GM18861 (cell line): ENCODE measurements around the gene IDS.
A peak's percentile ranks its signal among the peaks of the same experiment; 100 is the strongest.
"Not testable (repeated sequence)": the region's sequence is repeated elsewhere in the genome, so short reads cannot be mapped to it uniquely, and the experiment has no call there.

Experiments
- ATAC-seq: cut with Tn5 transposase; IDR thresholded peaks from one replicate; pipeline ENCODE4 v1.9.1; 2021; ENCODE audit not compliant: unreplicated experiment

Gene IDS

DNA sequence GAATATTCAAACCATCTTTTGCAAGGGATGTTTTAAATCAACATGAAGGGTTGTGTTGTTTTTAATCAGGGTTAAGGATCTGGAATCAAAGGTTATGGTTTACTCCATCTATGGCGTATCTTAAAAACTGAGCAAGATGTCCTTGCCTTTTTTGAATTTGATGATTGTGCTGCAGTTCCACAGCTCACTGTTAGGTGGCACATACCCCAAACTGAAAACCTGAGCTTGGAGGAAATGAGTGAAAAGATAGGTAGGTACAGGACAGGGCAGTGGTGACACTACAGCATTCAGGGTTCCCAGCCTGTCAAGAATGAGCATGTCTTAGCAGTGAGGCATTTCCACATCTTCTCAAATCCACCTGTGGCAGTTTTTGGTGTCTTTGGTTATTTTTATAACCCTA lies 22.6 kb upstream of the IDS start:
- ATAC-seq = peak; percentile 37

DNA sequence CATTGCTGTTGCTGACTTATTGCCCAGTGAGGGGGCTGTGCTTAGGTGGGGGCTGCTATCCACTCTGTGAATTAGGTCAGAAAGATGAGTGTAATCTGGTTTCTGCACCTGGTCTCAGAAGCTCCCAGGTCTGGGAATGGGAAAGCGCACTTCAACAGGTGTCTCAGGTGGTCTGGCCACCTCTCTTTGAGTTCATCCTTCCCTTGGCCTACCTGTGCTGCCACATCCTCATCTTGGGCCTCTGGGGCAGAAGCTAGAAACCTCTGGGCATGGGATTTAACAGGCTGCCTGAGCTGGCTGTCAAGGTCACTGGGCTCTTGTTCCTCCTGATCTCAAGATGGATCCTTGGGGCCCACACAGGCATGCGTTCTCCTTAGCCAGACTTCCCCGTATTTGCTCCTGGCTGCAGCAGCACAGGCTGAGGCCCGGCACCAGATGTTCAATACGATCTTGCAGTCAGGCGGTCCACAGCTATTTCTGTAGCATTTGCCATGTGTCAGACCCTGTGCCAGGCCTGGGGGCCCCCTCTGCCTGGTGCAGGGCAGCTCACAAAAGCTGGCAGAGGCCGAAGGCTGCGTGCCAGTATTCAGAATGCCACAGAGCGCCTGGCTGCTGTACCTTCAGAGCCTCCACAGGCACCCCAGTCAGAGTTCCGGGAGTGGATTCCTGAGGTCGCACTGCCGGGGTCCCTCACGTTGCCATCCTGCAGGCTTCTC lies 21.4 kb upstream of the IDS start:
- ATAC-seq = not testable (repeated sequence)

DNA sequence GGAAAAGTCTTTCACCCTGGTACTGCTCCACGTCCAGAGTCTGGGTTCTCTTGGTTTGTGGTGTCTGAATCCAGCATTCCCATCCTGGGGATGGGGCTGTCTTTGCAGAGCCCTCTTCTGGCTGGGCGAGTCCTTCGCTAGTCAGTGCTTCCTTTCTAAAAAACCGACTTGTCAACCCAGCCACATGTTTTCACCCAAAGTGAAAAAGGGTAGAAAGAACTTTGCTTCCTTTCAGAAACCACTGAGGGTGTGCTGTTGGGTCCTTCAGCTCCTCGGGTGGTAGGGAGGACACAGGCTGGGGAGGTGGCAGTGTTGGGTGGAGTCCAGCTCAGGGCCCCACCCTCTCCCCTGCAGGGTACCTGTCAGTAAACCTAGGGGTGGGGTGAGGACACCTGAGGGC lies 20.8 kb upstream of the IDS start:
- ATAC-seq = not testable (repeated sequence)

DNA sequence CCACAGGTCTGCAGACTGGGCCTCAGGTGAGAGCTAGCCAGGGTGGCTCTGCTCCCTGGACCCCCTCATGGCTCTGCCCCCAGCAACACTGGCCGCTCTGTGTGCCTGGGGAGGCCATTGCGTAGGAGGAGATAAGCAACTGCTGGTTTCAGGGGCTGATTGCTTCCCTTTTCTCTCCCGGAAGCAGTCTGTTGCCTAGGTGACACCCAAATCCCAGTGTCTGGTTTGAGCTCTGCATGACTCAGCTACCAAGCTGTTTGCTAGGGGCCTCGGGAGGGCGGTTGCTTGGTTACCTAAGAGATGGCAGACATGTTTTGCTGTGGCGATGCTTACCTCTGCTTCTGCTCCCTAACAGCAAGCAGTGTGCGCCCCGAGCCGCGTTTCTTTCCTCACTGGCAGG lies 20.3 kb upstream of the IDS start:
- peak; percentile 93 for ATAC-seq

DNA sequence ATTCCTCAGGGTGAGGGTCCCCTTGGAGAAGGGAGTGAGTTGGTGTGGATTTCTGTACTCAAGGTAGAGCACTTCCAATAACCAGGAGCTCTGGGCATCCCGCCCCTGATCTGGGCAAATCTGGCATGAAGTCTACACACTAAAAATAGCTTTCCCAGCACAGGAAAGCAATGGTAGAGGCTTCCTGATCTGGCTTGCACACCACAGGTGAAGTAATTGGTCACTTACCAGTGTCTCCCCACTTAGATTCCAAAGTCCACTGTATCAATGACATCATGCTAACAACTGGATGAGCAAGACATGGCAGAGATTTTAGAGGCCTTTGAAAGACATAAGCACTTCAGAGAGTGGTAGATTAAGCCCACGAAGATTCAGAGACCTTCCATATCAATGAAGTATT lies 17.8 kb upstream of the IDS start:
- no peak for ATAC-seq

DNA sequence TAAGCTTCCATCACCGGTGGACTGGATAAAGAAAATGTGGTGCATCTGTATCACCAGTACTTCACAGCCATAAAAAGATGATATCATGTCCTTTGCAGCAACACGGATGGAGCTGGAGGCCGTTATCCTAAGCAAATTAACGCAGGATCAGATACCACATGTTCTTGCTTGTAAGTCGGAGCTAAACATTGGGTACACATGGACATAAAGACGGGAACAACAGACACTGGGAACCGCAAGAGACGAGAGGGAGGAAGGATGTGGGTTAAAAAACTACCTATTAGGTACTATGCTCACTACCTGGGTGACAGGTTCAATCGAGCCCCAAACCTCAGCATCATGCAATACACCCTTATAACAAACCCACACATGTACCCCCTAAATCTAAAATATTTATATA lies 16.3 kb upstream of the IDS start:
- ATAC-seq = no peak

DNA sequence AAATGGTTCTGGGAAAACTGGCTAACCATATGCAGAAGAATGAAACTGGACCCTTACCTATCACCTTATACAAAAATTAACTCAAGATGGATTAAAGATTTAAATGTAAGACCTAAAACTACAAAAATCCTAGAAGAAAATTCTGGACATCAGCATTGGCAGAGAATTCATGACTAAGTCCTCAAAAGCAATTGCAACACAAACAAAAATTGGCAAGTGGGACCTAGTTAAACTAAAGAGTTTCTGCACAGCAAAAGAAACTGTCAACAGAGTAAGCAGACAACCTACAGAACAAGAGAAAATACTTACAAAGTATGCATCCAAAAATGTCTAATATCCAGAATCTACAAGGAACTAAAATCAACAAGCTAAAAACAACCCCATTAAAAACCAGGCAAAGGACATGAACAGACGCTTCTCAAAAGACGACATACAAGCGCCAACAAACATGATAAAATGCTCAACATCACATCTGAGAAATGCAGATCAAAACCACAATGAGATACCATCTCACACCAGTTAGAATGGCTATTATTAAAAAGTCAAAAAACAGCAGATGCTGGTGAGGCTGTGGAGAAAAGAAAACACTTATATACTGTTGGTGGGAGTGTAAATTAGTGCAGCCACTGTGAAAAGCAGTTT lies 15.7 kb upstream of the IDS start:
- not testable (repeated sequence) for ATAC-seq

DNA sequence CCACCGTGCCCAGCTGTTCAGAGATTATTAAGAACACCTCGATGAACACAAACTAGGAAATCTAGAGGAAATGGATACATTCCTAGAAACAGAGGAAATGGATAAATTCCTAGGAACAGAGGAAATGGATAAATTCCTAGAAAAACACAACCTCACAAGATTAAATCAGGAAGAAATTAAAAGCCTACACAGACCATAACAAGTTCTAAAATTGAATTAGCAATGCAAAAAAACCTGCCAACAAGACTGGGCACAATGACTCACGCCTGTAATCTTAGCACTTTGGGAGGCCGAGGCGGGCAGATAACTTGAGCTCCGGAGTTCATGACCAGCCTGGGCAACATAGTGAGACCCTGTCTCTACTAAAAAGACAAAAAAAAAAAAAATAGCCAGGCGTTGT lies 13.1 kb upstream of the IDS start:
- no peak for ATAC-seq

DNA sequence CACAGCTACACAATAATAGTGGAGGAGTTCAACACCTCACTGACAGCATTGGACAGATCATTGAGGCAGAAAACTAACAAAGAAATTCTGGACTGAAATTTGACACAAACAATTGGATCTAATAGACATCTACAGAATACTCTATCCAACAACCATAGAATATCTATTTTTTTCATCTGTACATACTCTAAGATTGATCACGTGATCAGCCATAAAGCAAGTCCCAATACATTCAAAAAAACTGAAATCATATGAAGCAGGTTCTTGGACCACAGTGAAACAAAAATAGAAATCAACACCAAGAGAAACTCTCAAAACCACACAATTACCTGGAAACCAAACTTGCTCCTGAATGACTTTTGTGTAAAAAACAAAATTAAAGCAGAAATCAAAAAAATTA lies 12.2 kb upstream of the IDS start:
- ATAC-seq = no peak

DNA sequence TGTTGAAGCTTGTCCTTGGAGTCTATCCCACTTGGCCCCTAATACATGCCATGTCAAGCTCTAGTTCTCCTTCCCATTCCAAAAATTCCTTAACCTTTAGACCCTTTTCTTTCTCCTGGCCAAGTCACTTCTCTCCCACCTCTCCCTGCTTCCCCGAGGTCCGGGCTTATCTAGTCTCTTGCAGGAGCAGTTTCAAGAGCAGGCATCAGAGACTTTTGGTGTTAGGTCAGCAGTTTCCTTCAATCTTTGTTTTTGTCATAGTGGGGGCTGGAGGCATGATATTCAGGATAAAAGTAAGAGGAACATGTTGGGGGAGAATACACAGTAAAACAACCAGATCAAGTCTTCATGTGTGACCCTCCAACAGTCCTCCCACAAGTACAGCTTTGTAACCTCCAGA lies 11.5 kb upstream of the IDS start:
- no peak for ATAC-seq

DNA sequence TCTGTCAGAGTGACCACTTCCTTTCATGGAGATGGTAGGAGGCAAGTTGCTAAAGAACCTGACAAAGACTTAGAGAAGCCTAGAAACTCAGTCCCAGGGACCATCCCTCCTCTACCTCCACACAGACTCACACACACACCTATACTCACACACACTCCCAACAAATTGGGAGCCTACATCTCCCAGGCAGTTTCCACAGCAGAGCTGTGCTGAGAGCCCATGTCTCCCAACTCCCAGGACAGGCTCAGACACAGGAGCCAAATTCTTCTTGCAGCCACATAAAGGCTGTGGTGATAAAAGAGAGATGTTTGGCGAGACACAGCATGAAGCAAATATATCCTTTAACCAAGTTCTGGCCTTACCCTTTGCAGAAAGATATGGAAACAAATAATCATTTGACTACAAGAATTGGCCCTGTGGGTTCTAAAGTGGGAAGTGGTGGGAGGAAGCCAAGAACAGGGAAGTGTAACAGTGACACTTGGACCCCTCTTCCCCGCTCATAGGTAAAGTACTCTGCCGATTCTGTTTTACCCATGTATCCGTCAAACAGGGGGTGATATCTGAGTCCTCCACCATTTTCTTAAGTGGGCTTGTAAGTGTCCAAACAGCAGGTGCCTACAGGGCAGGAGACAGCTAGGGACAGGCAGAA lies 11.0 kb upstream of the IDS start:
- no peak for ATAC-seq

DNA sequence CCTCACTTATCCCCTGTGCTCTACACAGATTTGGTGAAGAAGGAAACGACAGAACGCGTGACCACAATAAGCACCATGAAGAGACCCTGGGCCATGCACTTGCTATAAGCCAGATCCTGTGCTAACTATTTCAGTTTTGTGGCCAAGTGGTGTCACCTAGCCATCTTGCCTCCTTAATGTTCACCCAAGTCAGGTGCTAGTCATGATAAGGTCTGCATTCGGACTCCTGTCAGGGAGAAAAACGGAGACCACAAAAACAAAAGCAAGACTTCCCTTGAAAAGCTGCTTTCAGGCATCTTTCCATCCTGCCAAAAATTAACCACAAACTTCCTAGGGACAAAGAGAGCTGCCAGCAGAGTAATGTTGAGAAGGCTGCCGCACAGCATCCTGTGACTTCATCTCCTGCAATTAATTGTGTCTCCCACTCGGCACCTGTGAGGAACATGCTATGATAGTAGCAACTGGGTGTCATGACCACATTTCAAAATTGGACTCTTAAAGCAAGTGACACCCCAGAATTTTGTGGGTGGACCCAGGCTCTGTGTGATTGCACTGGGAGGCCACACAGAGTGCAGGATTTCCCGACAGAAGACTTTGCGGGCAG lies 8.8 kb upstream of the IDS start:
- no peak for ATAC-seq

DNA sequence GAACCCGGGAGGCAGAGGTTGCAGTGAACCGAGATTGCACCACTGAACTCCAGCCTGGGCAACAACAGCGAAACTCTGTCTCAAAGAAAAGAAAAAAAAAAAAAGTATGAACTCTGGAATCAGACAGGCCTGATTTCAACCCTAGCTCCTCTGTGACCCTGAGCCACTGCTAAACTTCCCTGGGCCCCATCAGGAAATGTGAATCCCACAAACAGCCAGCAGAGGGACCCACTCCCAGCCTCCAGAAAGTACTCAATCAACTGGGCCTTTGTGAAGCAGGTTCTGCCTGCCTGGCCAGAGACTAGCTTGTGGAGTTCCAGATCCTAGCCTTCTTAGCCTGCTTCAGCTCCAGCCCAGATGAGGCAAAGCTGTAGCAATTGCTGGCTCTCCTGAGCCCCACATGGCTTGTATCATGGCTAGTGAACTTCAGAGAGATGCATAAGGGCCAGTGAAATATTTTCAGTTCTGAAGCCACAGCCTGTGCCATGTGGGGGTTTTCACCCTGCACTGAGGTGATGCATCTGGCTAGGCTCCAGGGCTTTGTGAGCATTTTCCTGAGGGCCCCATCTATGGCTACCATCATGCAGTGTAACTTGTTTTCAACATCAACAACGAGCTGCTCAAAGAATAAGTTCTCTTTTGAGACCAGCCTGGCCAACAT lies 7.2 kb upstream of the IDS start:
- peak; percentile 89 for ATAC-seq

DNA sequence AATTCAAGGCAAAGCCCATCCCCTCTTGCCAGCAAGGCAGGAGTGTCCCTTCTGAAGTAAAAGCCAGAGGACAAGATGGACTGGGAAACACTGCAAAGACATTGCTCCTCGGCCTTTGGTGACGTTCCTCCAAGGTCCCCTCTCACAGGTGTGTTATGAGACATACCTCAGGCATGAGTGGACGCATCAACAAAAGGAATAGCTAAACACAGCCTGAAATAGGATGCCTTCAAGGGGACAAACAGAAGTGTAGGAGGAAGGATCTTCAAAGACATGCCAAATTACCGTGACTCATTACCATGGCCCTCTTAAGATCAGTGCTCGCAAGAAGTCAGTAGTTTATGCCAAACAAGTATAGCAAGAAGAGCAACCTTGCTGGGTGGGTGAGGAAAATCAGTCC lies 6.0 kb upstream of the IDS start:
- no peak for ATAC-seq

DNA sequence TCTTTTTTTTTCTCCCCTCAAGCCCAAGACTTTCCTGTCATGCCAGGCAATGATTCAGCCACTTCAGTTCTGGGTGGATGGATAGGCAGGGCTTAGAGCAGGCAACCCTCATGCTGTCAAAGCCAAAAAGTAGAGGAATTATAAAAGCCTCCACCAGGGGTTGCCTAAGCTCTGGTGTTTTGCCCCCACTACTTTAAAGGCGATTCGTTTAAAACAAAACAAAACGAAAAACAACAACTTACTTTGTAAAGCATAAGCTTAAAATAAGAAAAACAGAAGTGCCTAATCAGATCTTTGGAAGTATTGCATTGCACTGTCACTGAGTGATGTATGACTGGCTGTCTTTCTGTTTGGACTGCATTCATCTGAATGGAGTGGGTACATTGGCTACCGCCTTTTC lies 5.3 kb upstream of the IDS start:
- ATAC-seq = no peak

DNA sequence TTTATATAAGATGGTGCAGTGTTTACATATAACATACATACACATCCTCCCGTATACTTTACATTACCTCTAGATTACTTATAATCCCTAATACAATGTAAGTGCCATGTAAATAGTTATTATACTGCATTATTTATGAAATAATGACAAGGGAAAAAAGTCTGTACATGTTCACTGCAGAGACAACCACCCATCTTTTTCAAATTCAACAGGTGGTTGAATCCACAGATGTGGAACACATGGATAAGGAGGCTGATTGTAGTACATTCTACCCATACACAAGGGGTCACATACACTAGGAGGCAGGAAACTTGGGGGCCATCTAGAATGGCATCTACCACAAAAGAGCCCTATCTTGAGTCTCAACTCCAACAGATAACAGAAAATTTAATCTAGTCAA lies 3.4 kb upstream of the IDS start:
- no peak for ATAC-seq

DNA sequence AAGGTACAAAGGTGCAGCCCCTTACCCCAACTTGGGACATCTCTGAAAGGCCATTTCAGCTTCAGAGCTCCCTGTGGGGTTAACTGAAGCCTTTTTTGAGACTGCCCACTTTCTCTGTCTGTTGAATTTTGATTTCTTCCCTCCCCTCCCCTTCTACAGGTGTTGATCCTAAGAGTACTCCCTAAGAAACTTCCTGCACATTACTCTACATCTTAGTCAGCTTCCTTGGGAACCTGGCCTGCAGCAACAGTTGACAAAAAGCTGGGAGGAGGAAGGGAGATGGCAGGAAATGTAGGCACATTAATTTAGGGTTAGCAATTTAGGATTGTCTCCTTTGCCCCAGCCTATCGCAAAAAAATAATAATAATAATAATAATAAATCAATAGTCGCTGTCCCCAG lies 1.2 kb upstream of the IDS start:
- ATAC-seq = no peak

DNA sequence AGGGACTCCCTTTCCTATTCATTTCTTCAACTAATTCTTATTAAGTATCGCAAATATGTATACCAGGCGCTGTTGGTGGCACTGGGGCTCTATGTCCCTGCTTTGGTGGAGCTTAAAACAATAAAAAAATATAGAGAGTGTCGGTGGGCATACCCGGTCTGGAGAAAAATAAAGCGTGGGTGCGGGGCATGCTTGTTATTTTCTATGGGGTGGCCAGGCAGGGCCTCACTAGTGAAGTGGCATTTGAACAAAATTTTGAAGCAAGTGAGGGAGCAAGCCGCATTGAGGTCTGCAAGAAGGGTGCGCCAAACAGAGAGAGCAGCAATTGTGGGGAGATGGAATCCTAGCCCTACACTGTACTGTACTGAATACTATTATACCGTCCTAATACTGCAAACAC lies 565 bp upstream of the IDS start:
- no peak for ATAC-seq

DNA sequence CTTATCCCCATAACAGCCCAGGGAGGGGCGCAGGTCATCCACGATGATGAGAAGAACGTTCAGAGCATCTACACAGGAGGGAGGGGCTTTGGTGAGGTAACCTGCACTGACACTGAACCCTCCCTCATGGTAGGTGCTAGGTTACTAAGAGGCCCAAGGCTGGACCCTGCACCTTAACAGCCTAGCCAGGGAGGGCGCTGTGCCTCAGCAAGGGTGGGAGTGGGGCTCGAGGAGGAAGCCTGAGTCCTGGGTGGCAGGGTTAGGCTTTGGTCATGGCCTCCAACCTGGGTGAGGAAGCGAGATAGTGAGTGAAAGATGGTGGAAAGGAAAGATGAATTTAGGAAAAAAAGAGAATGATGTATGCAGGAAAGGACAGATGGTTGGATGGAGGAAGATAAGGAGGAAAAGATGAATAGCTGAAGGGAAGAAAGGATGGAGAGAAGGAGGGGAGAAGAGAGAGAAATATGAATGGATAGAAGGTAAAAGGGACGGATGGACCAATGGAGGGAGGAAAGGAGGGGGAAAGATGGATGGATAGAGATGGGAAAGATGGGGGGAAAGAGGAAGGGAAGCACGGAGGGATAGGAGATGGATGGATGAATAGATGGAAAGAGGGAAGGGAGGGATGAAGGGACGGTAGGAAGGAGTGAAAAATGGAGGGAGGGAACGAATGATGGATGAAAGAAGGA lies 736 bp downstream of the IDS start:
- peak; percentile 40 for ATAC-seq

DNA sequence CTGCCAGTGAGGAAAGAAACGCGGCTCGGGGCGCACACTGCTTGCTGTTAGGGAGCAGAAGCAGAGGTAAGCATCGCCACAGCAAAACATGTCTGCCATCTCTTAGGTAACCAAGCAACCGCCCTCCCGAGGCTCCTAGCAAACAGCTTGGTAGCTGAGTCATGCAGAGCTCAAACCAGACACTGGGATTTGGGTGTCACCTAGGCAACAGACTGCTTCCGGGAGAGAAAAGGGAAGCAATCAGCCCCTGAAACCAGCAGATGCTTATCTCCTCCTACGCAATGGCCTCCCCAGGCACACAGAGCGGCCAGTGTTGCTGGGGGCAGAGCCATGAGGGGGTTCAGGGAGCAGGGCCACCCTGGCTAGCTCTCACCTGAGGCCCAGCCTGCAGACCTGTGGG lies 1.7 kb downstream of the IDS start:
- peak; percentile 76 for ATAC-seq

DNA sequence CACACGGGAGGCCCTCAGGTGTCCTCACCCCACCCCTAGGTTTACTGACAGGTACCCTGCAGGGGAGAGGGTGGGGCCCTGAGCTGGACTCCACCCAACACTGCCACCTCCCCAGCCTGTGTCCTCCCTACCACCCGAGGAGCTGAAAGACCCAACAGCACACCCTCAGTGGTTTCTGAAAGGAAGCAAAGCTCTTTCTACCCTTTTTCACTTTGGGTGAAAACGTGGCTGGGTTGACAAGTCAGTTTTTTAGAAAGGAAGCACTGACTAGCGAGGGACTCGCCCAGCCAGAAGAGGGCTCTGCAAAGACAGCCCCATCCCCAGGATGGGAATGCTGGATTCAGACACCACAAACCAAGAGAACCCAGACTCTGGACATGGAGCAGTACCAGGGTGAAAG lies 2.2 kb downstream of the IDS start:
- not testable (repeated sequence) for ATAC-seq
